Esophagus squamous epithelium (tissue), 4 donors: ENCODE data around the gene GRID2.

Source experiments
- POLR2A ChIP-seq, 4 donors: fragments of 450-650 bp; IDR thresholded peaks; one replicate each; pipeline ENCODE4 v1.6.1; 2017; ENCODE audit warnings: antibody characterized with exemption in 4 of 4, mild to moderate bottlenecking in 4 of 4, moderate library complexity in 3 of 4
- TF ChIP-seq, protein P1 (sequence below), 6 experiments: fragments of 450-650 bp in 4 of 6; fragments of 200-600 bp in 2 of 6; sonication (generic) in 2 of 6; IDR thresholded peaks; one replicate each; pipeline ENCODE4 v1.5.1; 2016 to 2019; ENCODE audit warnings: antibody characterized with exemption in 6 of 6, mild to moderate bottlenecking in 4 of 6, moderate library complexity in 4 of 6

DNA sequence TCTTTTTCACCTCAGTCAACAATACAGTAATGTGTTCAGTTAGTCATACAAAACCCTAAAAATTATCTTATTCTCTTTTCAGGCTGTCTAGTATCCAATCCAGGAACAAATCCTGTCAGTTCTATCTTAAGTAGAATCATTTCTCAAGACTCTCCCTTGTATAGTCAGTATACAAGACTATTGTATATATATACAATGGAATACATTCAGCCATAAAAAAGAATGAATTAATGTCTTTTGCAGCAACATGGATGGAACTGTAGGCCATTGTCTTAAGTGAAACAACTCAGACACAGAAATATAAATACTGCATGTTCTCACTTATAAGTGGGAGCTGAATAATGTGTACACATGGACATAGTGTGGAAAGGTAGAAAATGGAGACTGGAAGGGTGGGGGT lies 1023.6 kb downstream of the GRID2 start:
- TF ChIP-seq, protein P1, sequence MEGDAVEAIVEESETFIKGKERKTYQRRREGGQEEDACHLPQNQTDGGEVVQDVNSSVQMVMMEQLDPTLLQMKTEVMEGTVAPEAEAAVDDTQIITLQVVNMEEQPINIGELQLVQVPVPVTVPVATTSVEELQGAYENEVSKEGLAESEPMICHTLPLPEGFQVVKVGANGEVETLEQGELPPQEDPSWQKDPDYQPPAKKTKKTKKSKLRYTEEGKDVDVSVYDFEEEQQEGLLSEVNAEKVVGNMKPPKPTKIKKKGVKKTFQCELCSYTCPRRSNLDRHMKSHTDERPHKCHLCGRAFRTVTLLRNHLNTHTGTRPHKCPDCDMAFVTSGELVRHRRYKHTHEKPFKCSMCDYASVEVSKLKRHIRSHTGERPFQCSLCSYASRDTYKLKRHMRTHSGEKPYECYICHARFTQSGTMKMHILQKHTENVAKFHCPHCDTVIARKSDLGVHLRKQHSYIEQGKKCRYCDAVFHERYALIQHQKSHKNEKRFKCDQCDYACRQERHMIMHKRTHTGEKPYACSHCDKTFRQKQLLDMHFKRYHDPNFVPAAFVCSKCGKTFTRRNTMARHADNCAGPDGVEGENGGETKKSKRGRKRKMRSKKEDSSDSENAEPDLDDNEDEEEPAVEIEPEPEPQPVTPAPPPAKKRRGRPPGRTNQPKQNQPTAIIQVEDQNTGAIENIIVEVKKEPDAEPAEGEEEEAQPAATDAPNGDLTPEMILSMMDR (IDR thresholded peaks at IDR 0.05) = no peak
- no peak for TF ChIP-seq POLR2A (IDR thresholded peaks at IDR 0.05)
